22Rv1 (cell line): ENCODE measurements around the gene DTD1.

Source experiments
- CTCF ChIP-seq: fragments of 450-650 bp; IDR thresholded peaks from 2 replicates; pipeline ENCODE4 v1.5.1; 2017; ENCODE audit warnings: mild to moderate bottlenecking
- ZFX ChIP-seq: fragments of 450-650 bp; IDR thresholded peaks from 2 replicates; pipeline ENCODE4 v1.6.1; 2017; ENCODE audit warnings: antibody characterized with exemption, borderline replicate concordance

GRCh38 chr20:18684775-18685174, 96.9 kb downstream of the DTD1 start:
- no peak for TF ChIP-seq CTCF
- no peak for TF ChIP-seq ZFX
